Left lung (tissue), 10 donors: ENCODE results near the gene RAVER1. TPM values are rescaled to one million over a fixed set of nuclear protein-coding genes. Genes with fewer than 3 reads are reported as not detected.

Experiments
- ATAC-seq: fragments of 200-7000 bp; cut with Tn5 transposase; one replicate; pipeline ENCODE4 v1.9.1; 2020; ENCODE audit warnings: moderate library complexity
- DNase-seq, 4 donors: peaks; one replicate each; pipeline ENCODE4 v3.0.0-alpha.2; 2013 to 2020
- H3K27ac ChIP-seq, 2 donors: fragments of 200-600 bp; sonication (generic) in 1 of 2; one replicate each; pipeline versions ENCODE4 v1.5.0 to v1.8.0; 2020 to 2021
- H3K27me3 ChIP-seq, 2 donors: fragments of 200-600 bp; sonication (generic) in 1 of 2; one replicate each; pipeline versions ENCODE4 v1.5.0 to v1.8.0; 2020 to 2021
- H3K36me3 ChIP-seq, 2 donors: fragments of 200-600 bp; sonication (generic) in 1 of 2; one replicate each; pipeline versions ENCODE4 v1.5.0 to v1.8.0; 2020 to 2021
- H3K4me1 ChIP-seq, 2 donors: fragments of 200-600 bp; one replicate each; pipeline ENCODE4 v1.8.0; 2021
- H3K4me3 ChIP-seq, 2 donors: fragments of 200-600 bp; sonication (generic) in 1 of 2; one replicate each; pipeline versions ENCODE4 v1.5.0 to v1.8.0; 2020 to 2021; ENCODE audit warnings: mild to moderate bottlenecking in 1 of 2
- H3K9me3 ChIP-seq, 2 donors: fragments of 200-600 bp; sonication (generic) in 1 of 2; one replicate each; pipeline versions ENCODE4 v1.5.0 to v1.8.0; 2020 to 2021
- intact Hi-C, 2 donors: fragments of 100-400 bp; cut with DNase I; formaldehyde crosslinking; loops; one replicate each; pipeline versions ENCODE4 v1.11.2 to v1.14.2; 2022
- polyA plus RNA-seq, 6 donors: library from polyadenylated mRNA; unstranded; fragments of 120-200 nt; gene quantifications; one replicate each; pipeline ENCODE4 v1.2.1, GENCODE V29; 2013; ENCODE audit not compliant: insufficient read length in 6 of 6
- total RNA-seq, 2 donors: library from RNA; stranded (reverse); fragmentation: NEBNext Ultra II Directional; extraction: Animal tissue kit (Norgen Biotek cat#: 25700); gene quantifications; one replicate each; pipeline ENCODE4 v1.2.1, GENCODE V29; 2021
- TF ChIP-seq, protein P1 (sequence below), 2 donors: fragments of 200-600 bp; sonication (generic) in 1 of 2; IDR thresholded peaks; one replicate each; pipeline versions ENCODE4 v1.5.0 to v1.8.0; 2021; ENCODE audit warnings: antibody characterized with exemption in 2 of 2
- donor health status: DM: no; HTN: yes; CAD: no.
- donor health status: DM: no; HTN: no; CAD: no.

Gene RAVER1
- total and polyA plus RNA-seq, 8 donors = 21.6 to 39.0 (median 29.7) TPM

DNA sequence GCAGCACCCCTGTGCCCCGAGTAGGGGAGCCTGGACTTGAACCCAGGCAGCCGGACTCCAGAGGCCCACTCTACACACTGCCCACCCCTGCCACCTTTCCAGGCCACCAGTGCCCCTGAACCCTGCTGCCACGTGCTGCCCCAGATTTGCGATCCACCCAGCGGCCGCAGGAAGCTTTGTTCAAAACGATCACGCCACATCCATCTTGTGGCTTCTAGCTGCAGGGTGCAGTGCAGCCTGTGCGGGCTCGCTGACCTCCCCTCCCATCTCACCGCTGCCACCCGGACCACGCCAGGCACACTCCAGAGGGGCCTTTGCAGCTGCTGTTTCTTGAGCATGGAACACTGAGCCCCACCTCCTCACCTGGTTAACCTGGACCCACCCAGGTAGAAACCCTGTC, 3.8 kb downstream of the RAVER1 start:
- TF ChIP-seq, protein P1, sequence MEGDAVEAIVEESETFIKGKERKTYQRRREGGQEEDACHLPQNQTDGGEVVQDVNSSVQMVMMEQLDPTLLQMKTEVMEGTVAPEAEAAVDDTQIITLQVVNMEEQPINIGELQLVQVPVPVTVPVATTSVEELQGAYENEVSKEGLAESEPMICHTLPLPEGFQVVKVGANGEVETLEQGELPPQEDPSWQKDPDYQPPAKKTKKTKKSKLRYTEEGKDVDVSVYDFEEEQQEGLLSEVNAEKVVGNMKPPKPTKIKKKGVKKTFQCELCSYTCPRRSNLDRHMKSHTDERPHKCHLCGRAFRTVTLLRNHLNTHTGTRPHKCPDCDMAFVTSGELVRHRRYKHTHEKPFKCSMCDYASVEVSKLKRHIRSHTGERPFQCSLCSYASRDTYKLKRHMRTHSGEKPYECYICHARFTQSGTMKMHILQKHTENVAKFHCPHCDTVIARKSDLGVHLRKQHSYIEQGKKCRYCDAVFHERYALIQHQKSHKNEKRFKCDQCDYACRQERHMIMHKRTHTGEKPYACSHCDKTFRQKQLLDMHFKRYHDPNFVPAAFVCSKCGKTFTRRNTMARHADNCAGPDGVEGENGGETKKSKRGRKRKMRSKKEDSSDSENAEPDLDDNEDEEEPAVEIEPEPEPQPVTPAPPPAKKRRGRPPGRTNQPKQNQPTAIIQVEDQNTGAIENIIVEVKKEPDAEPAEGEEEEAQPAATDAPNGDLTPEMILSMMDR (IDR thresholded peaks at IDR 0.05) = no peak
- Histone ChIP-seq H3K27me3 (no peaks in the 10 kb centered on the region), H3K4me3 (no peak overlapping the region), H3K4me1 (peaks cover 10 to 26% of the 10 kb centered on the region in 2 donors), H3K9me3 (no peaks in the 10 kb centered on the region), H3K27ac (no peak overlapping the region), H3K36me3 (peaks cover 0 to 63% of the 10 kb centered on the region in 2 donors)
- ATAC-seq (no peak), DNase-seq (no peak)
- intact Hi-C loops = no loop called here

DNA sequence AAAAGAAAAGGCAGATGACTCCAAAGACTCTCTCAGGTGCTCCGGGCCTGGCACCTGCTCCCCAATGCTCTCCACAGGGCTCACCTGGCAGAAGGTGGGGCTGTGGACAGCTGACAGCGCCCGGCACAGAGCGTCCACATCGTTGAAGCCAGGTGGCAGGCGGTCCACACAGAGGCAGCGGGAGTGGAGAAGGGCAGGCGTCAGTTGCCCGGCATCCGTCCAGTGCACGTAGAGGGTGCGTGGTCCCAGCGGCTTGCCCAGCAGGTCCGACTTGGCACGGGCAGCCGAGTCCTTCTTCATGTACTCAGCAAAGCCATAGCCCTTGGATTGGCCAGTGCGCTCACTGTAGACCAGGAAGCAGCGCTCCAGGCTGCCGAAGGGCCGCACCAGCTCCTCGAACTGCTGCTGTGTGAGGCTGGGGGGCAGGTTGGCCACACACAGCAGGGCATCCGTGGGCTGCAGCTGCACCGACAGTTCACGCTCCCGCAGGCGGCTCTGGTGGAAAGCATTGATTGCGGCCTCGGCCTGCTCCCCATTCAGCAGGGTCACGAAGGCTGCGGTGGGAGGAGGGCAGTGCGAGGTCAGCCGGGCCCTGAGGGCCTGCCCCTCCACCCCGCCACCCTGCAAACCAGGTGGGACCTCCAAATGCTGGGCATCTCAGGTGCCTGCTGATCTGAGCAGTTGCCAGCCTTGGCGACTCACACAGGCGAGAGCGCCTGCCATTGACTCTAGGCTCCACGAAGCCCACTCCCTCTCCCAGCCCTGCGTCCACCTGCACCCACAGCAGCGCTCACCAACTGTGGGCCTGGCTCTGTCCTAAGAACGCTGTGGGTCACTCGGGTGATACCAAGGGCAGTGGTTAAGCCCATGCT, 4.5 kb downstream of the RAVER1 start:
- Histone ChIP-seq H3K4me3 (no peak overlapping the region), H3K9me3 (no peaks in the 10 kb centered on the region), H3K27ac (no peak overlapping the region), H3K36me3 (peaks cover 3 to 70% of the 10 kb centered on the region in 2 donors), H3K4me1 (peaks cover 9 to 19% of the 10 kb centered on the region in 2 donors), H3K27me3 (no peaks in the 10 kb centered on the region)
- ATAC-seq = no peak
- TF ChIP-seq, protein P1 (IDR thresholded peaks at IDR 0.05) = no peak
- no peak for DNase-seq
- intact Hi-C loops = no loop called here

DNA sequence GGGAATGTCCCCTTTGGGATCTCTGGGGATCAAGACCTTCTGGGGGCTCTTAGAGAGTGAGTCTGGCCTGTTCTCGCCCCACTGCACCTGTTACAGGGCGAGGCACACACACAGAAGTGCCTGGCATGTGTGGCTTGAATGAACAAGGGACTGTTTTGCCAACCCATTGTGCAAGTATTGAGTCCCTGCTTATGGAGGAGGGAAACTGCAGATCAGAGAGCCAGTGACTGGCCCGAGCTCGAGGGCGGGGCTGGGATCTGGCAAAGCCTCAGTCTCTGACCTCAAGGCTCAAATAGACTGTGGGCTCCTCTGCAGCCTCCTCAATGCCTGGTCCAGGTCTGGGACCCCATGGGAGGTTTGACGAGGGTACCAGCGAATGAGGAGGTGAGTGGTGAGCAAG, 5.5 kb downstream of the RAVER1 start:
- no peak for DNase-seq
- intact Hi-C loops = no loop called here
- Histone ChIP-seq H3K4me1 (peaks cover 8 to 15% of the 10 kb centered on the region in 2 donors), H3K27me3 (no peaks in the 10 kb centered on the region), H3K9me3 (no peaks in the 10 kb centered on the region), H3K4me3 (no peak overlapping the region), H3K36me3 (peaks cover 3 to 80% of the 10 kb centered on the region in 2 donors), H3K27ac (no peak overlapping the region)
- ATAC-seq = no peak
- TF ChIP-seq, protein P1 (IDR thresholded peaks at IDR 0.05) = no peak

DNA sequence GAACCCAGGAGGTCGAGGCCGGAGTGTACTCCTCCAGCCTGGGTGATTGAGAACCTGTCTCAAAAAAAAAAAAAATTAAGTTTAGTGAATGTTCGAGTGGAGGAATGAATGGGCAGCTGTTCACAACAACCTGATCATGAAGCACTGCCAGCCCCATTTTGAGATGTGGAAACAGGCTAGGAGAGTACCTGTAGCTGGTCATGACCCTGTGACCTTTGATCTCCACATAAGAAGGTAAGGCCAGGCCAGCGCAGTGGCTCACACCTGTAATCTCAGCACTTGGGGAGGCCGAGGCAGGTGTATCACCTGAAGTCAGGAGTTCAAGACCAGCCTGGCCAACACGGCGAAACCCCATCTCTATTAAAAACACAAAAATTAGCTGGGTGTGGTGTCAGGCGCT, 7.6 kb downstream of the RAVER1 start:
- H3K4me1 ChIP-seq = no peaks in the 10 kb centered on the region
- DNase-seq = no peak
- H3K9me3 ChIP-seq = no peaks in the 10 kb centered on the region
- H3K36me3 ChIP-seq = peaks cover 3 to 100% of the 10 kb centered on the region in 2 donors
- TF ChIP-seq, protein P1 (IDR thresholded peaks at IDR 0.05) = no peak
- no peak overlapping the region for H3K4me3 ChIP-seq
- H3K27me3 ChIP-seq = no peaks in the 10 kb centered on the region
- intact Hi-C loops = no loop called here
- no peak for ATAC-seq
- no peak overlapping the region for H3K27ac ChIP-seq

DNA sequence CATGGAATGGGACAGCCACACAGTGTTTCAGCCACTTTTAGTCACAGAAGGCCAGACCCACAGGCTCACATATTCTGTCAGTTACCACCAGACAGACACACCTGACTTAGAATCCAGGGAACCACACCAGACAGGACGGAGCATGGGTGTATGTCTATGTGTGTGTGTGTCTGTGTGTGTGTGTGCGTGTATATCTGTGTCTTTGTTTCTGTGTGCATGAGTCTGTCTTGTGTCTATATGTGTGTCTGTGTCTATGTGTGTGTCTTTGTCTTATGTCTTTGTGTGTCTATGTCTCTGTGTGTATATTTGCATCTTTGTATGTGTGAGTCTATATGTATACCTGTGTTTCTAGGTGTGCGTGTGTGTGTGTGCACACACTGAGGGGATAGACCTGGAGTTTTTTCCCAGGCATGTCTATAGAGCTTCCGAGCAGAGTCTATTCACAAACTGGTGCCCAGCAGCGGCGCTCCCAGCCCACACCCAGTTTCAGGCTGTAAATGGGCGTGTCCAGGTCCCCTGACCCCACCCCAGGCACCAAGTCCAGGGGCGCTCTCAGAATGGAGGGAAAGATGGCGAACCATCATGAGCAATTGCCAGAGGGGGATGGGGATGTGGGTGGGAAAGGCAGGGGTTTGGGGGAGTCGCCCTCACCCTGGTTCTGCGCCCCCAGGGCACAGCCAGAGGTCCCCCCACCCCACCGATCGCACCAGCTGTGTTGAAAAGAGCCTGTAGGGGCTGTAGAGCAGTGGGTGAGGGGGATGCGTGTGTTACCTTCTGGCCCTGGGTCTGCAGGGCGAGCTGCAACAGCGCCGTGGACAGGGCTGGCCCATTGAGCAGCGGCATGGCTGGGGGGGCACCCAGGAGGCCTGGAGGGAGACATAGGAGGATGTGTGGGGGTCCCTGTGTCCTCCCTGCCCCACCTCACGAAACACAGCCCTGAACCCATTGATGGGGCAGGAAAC, 11.2 kb downstream of the RAVER1 start:
- intact Hi-C loops = no loop called here
- Histone ChIP-seq H3K36me3 (peaks cover 3 to 100% of the 10 kb centered on the region in 2 donors), H3K27ac (no peak overlapping the region), H3K4me1 (no peaks in the 10 kb centered on the region), H3K27me3 (no peaks in the 10 kb centered on the region), H3K9me3 (no peaks in the 10 kb centered on the region), H3K4me3 (no peak overlapping the region)
- DNase-seq = no peak
- TF ChIP-seq, protein P1 (IDR thresholded peaks at IDR 0.05) = no peak
- ATAC-seq = no peak
